HEK293 (cell line): ENCODE results near the gene DNAJB8.

Experiments used
- BCL11A ChIP-seq: fragments of 450-650 bp; formaldehyde crosslinking; IDR thresholded peaks from 2 replicates; pipeline ENCODE4 v1.5.1; 2016; ENCODE audit warnings: low read depth, missing biosample characterization, missing genetic modification characterization
- IKZF3 ChIP-seq: fragments of 450-650 bp; IDR thresholded peaks from 2 replicates; pipeline ENCODE4 v1.5.0; 2018; ENCODE audit warnings: missing biosample characterization, mild to moderate bottlenecking, missing genetic modification characterization, moderate library complexity
- KLF7 ChIP-seq: fragments of 450-650 bp; formaldehyde crosslinking; IDR thresholded peaks from 2 replicates; pipeline ENCODE4 v1.5.1; 2016; ENCODE audit warnings: missing biosample characterization, missing genetic modification characterization, borderline replicate concordance
- MZF1 ChIP-seq: fragments of 450-650 bp; formaldehyde crosslinking; IDR thresholded peaks from 2 replicates; pipeline ENCODE4 v1.5.1; 2017; ENCODE audit warnings: missing biosample characterization, missing genetic modification characterization, borderline replicate concordance
- PRDM10 ChIP-seq: fragments of 450-650 bp; formaldehyde crosslinking; IDR thresholded peaks from 2 replicates; pipeline ENCODE4 v1.5.1; 2016; ENCODE audit warnings: missing biosample characterization, missing genetic modification characterization
- ZBTB17 ChIP-seq: fragments of 450-650 bp; formaldehyde crosslinking; IDR thresholded peaks from 2 replicates; pipeline ENCODE4 v1.5.1; 2016; ENCODE audit warnings: missing biosample characterization, missing genetic modification characterization
- ZBTB26 ChIP-seq: fragments of 450-650 bp; formaldehyde crosslinking; optimal IDR thresholded peaks from 2 replicates; pipeline ENCODE3; 2016; ENCODE audit warnings: missing biosample characterization, mild to moderate bottlenecking, missing genetic modification characterization
- ZBTB8A ChIP-seq: fragments of 450-650 bp; formaldehyde crosslinking; IDR thresholded peaks from 2 replicates; pipeline ENCODE4 v1.5.1; 2016; ENCODE audit warnings: missing biosample characterization, missing genetic modification characterization
- ZNF112 ChIP-seq: fragments of 450-650 bp; formaldehyde crosslinking; IDR thresholded peaks from 2 replicates; pipeline ENCODE4 v1.5.0; 2017; ENCODE audit warnings: missing biosample characterization, missing genetic modification characterization
- ZNF157 ChIP-seq: fragments of 450-650 bp; formaldehyde crosslinking; IDR thresholded peaks from 2 replicates; pipeline ENCODE4 v1.5.1; 2016; ENCODE audit warnings: missing biosample characterization, missing genetic modification characterization
- ZNF266 ChIP-seq: fragments of 450-650 bp; formaldehyde crosslinking; IDR thresholded peaks from 2 replicates; pipeline ENCODE4 v1.5.1; 2016; ENCODE audit warnings: missing biosample characterization, missing genetic modification characterization, low read depth
- ZNF292 ChIP-seq: fragments of 450-650 bp; formaldehyde crosslinking; IDR thresholded peaks from 2 replicates; pipeline ENCODE4 v1.5.1; 2016; ENCODE audit warnings: low read depth, missing biosample characterization, missing genetic modification characterization, borderline replicate concordance
- ZNF423 ChIP-seq: fragments of 450-650 bp; formaldehyde crosslinking; IDR thresholded peaks from 2 replicates; pipeline ENCODE4 v1.5.1; 2016; ENCODE audit warnings: missing biosample characterization, missing genetic modification characterization
- ZNF433 ChIP-seq: fragments of 450-650 bp; formaldehyde crosslinking; IDR thresholded peaks from 2 replicates; pipeline ENCODE4 v1.5.1; 2016; ENCODE audit warnings: missing biosample characterization, missing genetic modification characterization, low read depth
- ZNF521 ChIP-seq: fragments of 450-650 bp; formaldehyde crosslinking; IDR thresholded peaks from 2 replicates; pipeline ENCODE4 v1.5.1; 2017; ENCODE audit warnings: missing biosample characterization, mild to moderate bottlenecking, missing genetic modification characterization
- ZNF549 ChIP-seq: fragments of 450-650 bp; IDR thresholded peaks from 2 replicates; pipeline ENCODE4 v1.5.1; 2018; ENCODE audit warnings: missing biosample characterization, missing genetic modification characterization, mild to moderate bottlenecking, inconsistent platforms, moderate library complexity
- ZNF560 ChIP-seq: fragments of 450-650 bp; formaldehyde crosslinking; IDR thresholded peaks from 2 replicates; pipeline ENCODE4 v1.5.1; 2017; ENCODE audit warnings: missing biosample characterization, missing genetic modification characterization, borderline replicate concordance
- ZNF610 ChIP-seq: fragments of 450-650 bp; formaldehyde crosslinking; IDR thresholded peaks from 2 replicates; pipeline ENCODE4 v1.5.1; 2016; ENCODE audit warnings: missing biosample characterization, missing genetic modification characterization, borderline replicate concordance
- ZNF623 ChIP-seq: fragments of 450-650 bp; formaldehyde crosslinking; IDR thresholded peaks from 2 replicates; pipeline ENCODE4 v1.5.1; 2016; ENCODE audit warnings: missing biosample characterization, missing genetic modification characterization
- ZNF792 ChIP-seq: fragments of 450-650 bp; formaldehyde crosslinking; IDR thresholded peaks from 2 replicates; pipeline ENCODE4 v1.5.1; 2016; ENCODE audit warnings: missing biosample characterization, missing genetic modification characterization
- ZSCAN23 ChIP-seq: fragments of 450-650 bp; formaldehyde crosslinking; IDR thresholded peaks from 2 replicates; pipeline ENCODE4 v1.5.1; 2016; ENCODE audit warnings: missing biosample characterization, missing genetic modification characterization
- TF ChIP-seq, protein P1 (sequence below): fragments of 450-650 bp; formaldehyde crosslinking; IDR thresholded peaks from 2 replicates; pipeline ENCODE4 v1.5.1; 2016; ENCODE audit warnings: missing biosample characterization, missing genetic modification characterization
- TF ChIP-seq, protein P2 (sequence below): fragments of 450-650 bp; formaldehyde crosslinking; conservative IDR thresholded peaks from 2 replicates; pipeline ENCODE4 v1.5.1; 2016; ENCODE audit warnings: low read depth, missing biosample characterization, missing genetic modification characterization
- TF ChIP-seq, protein P3 (sequence below): fragments of 450-650 bp; formaldehyde crosslinking; IDR thresholded peaks from 2 replicates; pipeline ENCODE4 v1.5.1; 2016; ENCODE audit warnings: missing biosample characterization, missing genetic modification characterization
- TF ChIP-seq, protein P4 (sequence below): fragments of 450-650 bp; formaldehyde crosslinking; IDR thresholded peaks from 2 replicates; pipeline ENCODE4 v1.5.1; 2016; ENCODE audit warnings: missing biosample characterization, missing genetic modification characterization

DNAJB8 gene

DNA sequence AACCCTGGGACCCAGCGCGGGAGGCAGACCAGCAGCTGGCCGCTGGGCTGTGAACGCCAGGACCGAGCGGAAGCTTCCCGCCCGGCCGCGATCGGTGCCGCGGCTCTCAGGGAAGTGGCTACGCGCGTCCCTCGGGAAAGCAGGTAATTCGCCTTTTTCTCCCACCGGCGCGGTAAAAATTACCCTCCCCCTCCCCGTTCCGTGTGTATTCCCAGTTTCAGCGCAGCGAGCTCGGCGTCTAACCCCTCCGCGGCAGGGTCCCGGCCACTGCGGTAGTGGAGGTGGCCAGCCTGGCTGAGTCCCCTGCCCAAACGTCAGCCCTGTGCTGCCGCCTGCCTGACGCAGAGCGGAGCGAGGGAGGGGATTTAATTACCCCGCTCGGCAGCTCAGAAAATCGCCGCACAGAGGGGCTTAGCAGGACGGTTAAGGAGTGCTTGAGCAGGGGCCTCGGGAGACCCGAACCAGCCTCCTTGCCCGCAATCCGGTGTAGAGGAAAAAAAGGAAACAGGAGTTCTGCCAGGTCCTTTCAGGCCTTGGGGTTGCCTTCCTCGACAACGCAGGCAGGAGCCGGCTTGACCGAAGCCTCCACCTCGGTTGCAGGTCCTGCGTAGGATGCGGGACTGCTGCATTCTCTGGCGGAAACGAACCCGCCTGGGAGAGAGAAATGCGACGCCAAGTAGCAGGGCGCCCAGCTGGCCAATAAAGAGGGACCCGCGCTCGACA is 23.4 kb upstream of the DNAJB8 start (continued):
- TF ChIP-seq, protein P1, sequence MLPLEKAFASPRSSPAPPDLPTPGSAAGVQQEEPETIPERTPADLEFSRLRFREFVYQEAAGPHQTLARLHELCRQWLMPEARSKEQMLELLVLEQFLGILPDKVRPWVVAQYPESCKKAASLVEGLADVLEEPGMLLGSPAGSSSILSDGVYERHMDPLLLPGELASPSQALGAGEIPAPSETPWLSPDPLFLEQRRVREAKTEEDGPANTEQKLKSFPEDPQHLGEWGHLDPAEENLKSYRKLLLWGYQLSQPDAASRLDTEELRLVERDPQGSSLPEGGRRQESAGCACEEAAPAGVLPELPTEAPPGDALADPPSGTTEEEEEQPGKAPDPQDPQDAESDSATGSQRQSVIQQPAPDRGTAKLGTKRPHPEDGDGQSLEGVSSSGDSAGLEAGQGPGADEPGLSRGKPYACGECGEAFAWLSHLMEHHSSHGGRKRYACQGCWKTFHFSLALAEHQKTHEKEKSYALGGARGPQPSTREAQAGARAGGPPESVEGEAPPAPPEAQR, result no peak
- no peak for TF ChIP-seq ZBTB26 (tag by site-specific recombination)
- TF ChIP-seq ZNF433 (tag by site-specific recombination), result no peak
- peak; percentile 39; the same call in 1 of the 2 replicates for TF ChIP-seq MZF1
- TF ChIP-seq ZNF792 (tag by site-specific recombination), result no peak
- no peak for TF ChIP-seq ZNF610 (tag by site-specific recombination)
- no peak for TF ChIP-seq ZNF623
- TF ChIP-seq ZBTB17 (tag by site-specific recombination), result peak; percentile 72
- TF ChIP-seq ZNF423 (tag by site-specific recombination), result 0 out of 2 replicates have a peak, but pooled peaks have one; percentile 9
- TF ChIP-seq ZNF157 (tag by site-specific recombination), result no peak
- TF ChIP-seq, protein P2, sequence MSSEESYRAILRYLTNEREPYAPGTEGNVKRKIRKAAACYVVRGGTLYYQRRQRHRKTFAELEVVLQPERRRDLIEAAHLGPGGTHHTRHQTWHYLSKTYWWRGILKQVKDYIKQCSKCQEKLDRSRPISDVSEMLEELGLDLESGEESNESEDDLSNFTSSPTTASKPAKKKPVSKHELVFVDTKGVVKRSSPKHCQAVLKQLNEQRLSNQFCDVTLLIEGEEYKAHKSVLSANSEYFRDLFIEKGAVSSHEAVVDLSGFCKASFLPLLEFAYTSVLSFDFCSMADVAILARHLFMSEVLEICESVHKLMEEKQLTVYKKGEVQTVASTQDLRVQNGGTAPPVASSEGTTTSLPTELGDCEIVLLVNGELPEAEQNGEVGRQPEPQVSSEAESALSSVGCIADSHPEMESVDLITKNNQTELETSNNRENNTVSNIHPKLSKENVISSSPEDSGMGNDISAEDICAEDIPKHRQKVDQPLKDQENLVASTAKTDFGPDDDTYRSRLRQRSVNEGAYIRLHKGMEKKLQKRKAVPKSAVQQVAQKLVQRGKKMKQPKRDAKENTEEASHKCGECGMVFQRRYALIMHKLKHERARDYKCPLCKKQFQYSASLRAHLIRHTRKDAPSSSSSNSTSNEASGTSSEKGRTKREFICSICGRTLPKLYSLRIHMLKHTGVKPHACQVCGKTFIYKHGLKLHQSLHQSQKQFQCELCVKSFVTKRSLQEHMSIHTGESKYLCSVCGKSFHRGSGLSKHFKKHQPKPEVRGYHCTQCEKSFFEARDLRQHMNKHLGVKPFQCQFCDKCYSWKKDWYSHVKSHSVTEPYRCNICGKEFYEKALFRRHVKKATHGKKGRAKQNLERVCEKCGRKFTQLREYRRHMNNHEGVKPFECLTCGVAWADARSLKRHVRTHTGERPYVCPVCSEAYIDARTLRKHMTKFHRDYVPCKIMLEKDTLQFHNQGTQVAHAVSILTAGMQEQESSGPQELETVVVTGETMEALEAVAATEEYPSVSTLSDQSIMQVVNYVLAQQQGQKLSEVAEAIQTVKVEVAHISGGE, result 0 out of 2 replicates have a peak, but pooled peaks have one; percentile 23
- peak; percentile 29; the same call in 1 of the 2 replicates for TF ChIP-seq BCL11A (tag by site-specific recombination)
- TF ChIP-seq, protein P3, sequence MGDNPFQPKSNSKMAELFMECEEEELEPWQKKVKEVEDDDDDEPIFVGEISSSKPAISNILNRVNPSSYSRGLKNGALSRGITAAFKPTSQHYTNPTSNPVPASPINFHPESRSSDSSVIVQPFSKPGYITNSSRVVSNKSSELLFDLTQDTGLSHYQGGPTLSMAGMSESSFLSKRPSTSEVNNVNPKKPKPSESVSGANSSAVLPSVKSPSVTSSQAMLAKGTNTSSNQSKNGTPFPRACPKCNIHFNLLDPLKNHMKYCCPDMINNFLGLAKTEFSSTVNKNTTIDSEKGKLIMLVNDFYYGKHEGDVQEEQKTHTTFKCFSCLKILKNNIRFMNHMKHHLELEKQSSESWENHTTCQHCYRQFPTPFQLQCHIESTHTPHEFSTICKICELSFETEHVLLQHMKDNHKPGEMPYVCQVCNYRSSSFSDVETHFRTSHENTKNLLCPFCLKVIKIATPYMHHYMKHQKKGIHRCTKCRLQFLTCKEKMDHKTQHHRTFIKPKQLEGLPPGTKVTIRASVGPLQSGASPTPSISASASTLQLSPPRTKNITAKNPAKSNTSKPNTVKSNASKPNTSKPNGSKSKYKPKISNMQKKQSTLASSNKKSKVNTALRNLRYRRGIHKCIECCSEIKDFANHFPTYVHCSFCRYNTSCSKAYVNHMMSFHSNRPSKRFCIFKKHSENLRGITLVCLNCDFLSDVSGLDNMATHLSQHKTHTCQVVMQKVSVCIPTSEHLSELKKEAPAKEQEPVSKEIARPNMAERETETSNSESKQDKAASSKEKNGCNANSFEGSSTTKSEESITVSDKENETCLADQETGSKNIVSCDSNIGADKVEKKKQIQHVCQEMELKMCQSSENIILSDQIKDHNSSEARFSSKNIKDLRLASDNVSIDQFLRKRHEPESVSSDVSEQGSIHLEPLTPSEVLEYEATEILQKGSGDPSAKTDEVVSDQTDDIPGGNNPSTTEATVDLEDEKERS (tag by site-specific recombination), result no peak
- TF ChIP-seq KLF7 (tag by site-specific recombination), result no peak
- TF ChIP-seq ZNF112 (tag by site-specific recombination), result no peak
- no peak for TF ChIP-seq ZNF560 (tag by site-specific recombination)
- TF ChIP-seq ZNF266 (tag by site-specific recombination), result no peak
- TF ChIP-seq, protein P4, sequence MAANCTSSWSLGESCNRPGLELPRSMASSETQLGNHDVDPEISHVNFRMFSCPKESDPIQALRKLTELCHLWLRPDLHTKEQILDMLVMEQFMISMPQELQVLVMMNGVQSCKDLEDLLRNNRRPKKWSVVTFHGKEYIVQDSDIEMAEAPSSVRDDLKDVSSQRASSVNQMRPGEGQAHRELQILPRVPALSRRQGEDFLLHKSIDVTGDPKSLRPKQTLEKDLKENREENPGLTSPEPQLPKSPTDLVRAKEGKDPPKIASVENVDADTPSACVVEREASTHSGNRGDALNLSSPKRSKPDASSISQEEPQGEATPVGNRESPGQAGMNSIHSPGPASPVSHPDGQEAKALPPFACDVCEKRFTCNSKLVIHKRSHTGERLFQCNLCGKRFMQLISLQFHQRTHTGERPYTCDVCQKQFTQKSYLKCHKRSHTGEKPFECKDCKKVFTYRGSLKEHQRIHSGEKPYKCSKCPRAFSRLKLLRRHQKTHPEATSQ (tag by site-specific recombination), result no peak
- 0 out of 2 replicates have a peak, but pooled peaks have one; percentile 38 for TF ChIP-seq PRDM10 (tag by site-specific recombination)
- TF ChIP-seq ZNF292 (tag by site-specific recombination), result no peak
- TF ChIP-seq ZBTB8A (tag by site-specific recombination), result peak; percentile 36
- TF ChIP-seq ZSCAN23, result no peak
- TF ChIP-seq ZNF549, result no peak
- TF ChIP-seq IKZF3 (tag by site-specific recombination), result no peak
- no peak for TF ChIP-seq ZNF521
